NB4 (cell line): ENCODE results near the gene NHSL1.
A peak's percentile ranks its signal among the peaks of the same experiment; 100 is the strongest.

ENCODE experiments used
- DNase-seq: peaks from one replicate; pipeline ENCODE4 v3.0.0; 2010; ENCODE audit warnings: low read depth
- H3K4me3 ChIP-seq: one replicate; pipeline ENCODE4 v1.5.1; 2011; ENCODE audit warnings: mild to moderate bottlenecking, low read depth, low read length, moderate library complexity
- MYC ChIP-seq: IDR thresholded peaks from 2 replicates; pipeline ENCODE4 v1.6.1; 2011; ENCODE audit warnings: low read depth, low read length
- POLR2A ChIP-seq: IDR thresholded peaks from 2 replicates; pipeline ENCODE4 v1.6.1; 2011; ENCODE audit warnings: mild to moderate bottlenecking; ENCODE audit not compliant: insufficient read length; ENCODE audit errors: extremely low read depth
- TF ChIP-seq, protein P1 (sequence below): IDR thresholded peaks from 2 replicates; pipeline ENCODE4 v1.6.1; 2011; ENCODE audit warnings: low read depth, low read length
- TF ChIP-seq, protein P2 (sequence below): IDR thresholded peaks from one replicate; pipeline ENCODE4 v1.5.1; 2012; ENCODE audit warnings: low read depth, low read length

NHSL1 gene

DNA sequence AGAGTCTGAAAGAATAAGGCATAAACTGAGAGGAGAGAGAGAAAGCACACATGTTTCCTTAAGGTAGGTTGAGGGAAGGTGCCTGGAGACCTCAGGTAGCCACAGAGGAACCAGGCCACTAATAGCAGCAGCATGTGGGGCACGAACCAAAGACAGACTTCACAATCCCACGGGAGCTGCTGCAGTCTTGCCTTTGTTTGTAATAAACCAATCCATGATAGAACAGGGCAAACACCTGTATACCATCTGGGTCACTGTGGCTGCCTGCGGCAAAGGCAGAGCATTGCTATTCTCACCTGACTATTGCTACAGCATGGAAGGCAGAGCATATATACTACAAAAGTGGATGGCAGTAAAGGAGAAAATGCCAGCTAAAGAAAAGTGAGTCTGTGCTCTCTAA is 59.0 kb downstream of the NHSL1 start:
- TF ChIP-seq, protein P1, sequence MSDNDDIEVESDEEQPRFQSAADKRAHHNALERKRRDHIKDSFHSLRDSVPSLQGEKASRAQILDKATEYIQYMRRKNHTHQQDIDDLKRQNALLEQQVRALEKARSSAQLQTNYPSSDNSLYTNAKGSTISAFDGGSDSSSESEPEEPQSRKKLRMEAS: no peak
- TF ChIP-seq, protein P2, sequence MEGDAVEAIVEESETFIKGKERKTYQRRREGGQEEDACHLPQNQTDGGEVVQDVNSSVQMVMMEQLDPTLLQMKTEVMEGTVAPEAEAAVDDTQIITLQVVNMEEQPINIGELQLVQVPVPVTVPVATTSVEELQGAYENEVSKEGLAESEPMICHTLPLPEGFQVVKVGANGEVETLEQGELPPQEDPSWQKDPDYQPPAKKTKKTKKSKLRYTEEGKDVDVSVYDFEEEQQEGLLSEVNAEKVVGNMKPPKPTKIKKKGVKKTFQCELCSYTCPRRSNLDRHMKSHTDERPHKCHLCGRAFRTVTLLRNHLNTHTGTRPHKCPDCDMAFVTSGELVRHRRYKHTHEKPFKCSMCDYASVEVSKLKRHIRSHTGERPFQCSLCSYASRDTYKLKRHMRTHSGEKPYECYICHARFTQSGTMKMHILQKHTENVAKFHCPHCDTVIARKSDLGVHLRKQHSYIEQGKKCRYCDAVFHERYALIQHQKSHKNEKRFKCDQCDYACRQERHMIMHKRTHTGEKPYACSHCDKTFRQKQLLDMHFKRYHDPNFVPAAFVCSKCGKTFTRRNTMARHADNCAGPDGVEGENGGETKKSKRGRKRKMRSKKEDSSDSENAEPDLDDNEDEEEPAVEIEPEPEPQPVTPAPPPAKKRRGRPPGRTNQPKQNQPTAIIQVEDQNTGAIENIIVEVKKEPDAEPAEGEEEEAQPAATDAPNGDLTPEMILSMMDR: no peak
- TF ChIP-seq POLR2A (no peak), MYC (no peak)
- no peak for DNase-seq
- no peak overlapping the region for H3K4me3 ChIP-seq

DNA sequence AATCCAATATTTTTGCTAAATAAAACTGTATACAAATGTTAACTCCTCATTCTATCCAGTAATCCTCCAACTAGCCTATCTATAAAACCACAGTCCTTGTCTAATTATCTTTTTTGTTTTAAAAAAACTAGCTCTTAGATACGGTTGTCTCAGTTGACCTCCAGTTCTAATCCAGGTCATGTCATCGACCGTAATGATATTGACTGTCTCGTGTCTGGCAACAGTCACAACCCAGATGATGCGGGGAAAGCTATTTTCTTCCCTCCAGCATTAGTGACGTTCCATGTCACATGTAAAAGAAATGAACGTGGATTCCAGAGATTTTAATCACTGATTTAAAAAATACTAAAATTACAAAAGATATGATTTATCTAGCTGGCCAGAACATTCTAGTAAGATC is 59.7 kb downstream of the NHSL1 start:
- no peak overlapping the region for H3K4me3 ChIP-seq
- TF ChIP-seq, protein P1: no peak
- no peak for TF ChIP-seq POLR2A
- TF ChIP-seq, protein P2: no peak
- no peak for TF ChIP-seq MYC
- DNase-seq: no peak

DNA sequence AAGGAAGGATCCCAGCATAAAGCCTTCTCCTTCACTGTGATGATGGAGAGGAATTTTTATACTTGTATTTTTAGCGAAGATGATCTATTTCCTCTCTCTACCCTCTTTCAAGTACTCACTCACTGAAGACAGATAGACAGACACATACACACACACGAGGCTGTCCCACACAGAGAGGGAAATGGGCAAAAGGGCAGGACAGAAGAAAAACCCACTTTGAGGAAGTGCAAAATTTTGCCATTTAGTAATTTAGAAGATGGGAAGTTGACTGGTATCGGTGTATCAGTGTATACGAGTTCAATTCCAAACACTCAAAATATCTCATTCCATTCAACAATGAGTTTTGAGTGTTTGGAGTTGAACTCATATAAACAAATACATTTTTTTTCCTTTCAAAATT is 64.4 kb downstream of the NHSL1 start:
- DNase-seq: peak; percentile 25
- no peak overlapping the region for H3K4me3 ChIP-seq
- TF ChIP-seq, protein P1: no peak
- TF ChIP-seq POLR2A (no peak), MYC (no peak)
- TF ChIP-seq, protein P2: no peak

DNA sequence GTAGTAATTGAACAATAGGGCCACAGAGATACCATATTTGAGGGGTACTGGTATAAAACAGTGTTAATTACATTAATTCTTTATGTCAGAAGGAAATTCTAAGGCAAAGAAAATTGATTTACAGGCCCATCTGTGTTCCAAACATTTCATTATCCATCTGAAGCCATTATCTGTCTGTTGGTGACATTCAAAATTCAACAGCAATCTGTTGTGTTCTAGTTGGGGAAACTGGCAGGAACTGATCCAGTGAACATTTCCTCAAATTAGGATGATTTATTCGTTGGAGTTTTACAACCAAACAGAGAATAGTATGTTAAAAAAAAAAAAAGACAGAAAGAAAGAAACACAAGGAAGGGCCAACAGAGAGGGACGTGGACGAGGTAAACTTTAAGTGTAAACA is 65.2 kb downstream of the NHSL1 start:
- H3K4me3 ChIP-seq: no peak overlapping the region
- DNase-seq: no peak
- TF ChIP-seq MYC (no peak), POLR2A (no peak)
- TF ChIP-seq, protein P2: no peak
- TF ChIP-seq, protein P1: no peak

DNA sequence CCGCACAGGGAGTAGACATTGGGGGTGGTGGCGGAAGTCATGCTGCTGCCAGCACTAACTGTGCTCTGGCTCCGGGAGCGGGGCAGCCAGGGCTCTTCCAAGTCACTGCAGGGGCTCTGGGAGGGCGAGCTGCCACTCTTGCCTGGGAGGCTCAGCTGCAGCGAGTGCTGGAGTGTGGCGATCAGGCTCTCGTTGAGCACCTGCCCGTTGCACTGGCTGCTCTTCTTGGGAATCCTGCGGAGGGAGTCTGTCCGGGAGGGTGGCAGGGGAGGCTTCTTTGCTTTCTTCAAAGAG is 67.3 kb downstream of the NHSL1 start:
- TF ChIP-seq, protein P2: no peak
- TF ChIP-seq POLR2A (no peak), MYC (no peak)
- TF ChIP-seq, protein P1: no peak
- H3K4me3 ChIP-seq: no peak overlapping the region
- no peak for DNase-seq
